GM23338 (cell line): Measurements from ENCODE around the gene EXOC3. TPM values are rescaled to one million over a fixed set of nuclear protein-coding genes. Genes with fewer than 3 reads are reported as not detected.

Experiments
- ATAC-seq: fragments of 200-7000 bp; cut with Tn5 transposase; 3 replicates; pipeline ENCODE4 v1.9.1; 2020
- DNase-seq: peaks from one replicate; pipeline ENCODE4 v3.0.0-alpha.2; 2015; ENCODE audit warnings: low spot score
- H2AFZ ChIP-seq: fragments of 200-600 bp; sonication (generic); 2 replicates; pipeline ENCODE4 v1.8.0; 2016; ENCODE audit warnings: antibody characterized with exemption, mild to moderate bottlenecking, moderate library complexity
- H3F3A ChIP-seq: fragments of 200-600 bp; sonication (generic); replicated peaks from 2 replicates; pipeline ENCODE4 v1.8.0; 2017; ENCODE audit warnings: antibody characterized with exemption, mixed run types, low read depth
- H3K27ac ChIP-seq: fragments of 200-600 bp; sonication (generic); 2 replicates; pipeline ENCODE4 v1.6.1; 2016; ENCODE audit warnings: low read depth
- H3K27me3 ChIP-seq: fragments of 200-600 bp; sonication (generic); 2 replicates; pipeline ENCODE4 v1.8.0; 2016; ENCODE audit warnings: mild to moderate bottlenecking, mixed run types, moderate library complexity; ENCODE audit not compliant: insufficient read depth
- H3K36me3 ChIP-seq: fragments of 200-600 bp; sonication (generic); 2 replicates; pipeline ENCODE4 v1.8.0; 2016; ENCODE audit warnings: mild to moderate bottlenecking; ENCODE audit not compliant: insufficient read depth
- H3K4me1 ChIP-seq: fragments of 200-600 bp; sonication (generic); 2 replicates; pipeline ENCODE4 v1.8.0; 2016; ENCODE audit warnings: mild to moderate bottlenecking, moderate library complexity; ENCODE audit not compliant: insufficient read depth
- H3K4me2 ChIP-seq: fragments of 200-600 bp; sonication (generic); 2 replicates; pipeline ENCODE4 v1.7.1; 2017; ENCODE audit warnings: mixed run types
- H3K4me3 ChIP-seq: fragments of 200-600 bp; sonication (generic); 2 replicates; pipeline ENCODE4 v1.6.1; 2016; ENCODE audit warnings: mixed run types
- H3K79me2 ChIP-seq: fragments of 200-600 bp; sonication (generic); replicated peaks from 2 replicates; pipeline ENCODE4 v1.8.0; 2017; ENCODE audit warnings: mild to moderate bottlenecking; ENCODE audit not compliant: insufficient read depth
- H3K9me2 ChIP-seq: fragments of 200-600 bp; sonication (generic); 2 replicates; pipeline ENCODE4 v1.8.0; 2017; ENCODE audit not compliant: insufficient read depth
- H4K20me1 ChIP-seq: fragments of 200-600 bp; sonication (generic); replicated peaks from 2 replicates; pipeline ENCODE4 v1.8.0; 2017; ENCODE audit warnings: mild to moderate bottlenecking; ENCODE audit not compliant: insufficient read depth
- H3K27ac Mint-ChIP-seq: 2 replicates; pipeline ENCODE4 v1.8.0; 2020; ENCODE audit warnings: inconsistent platforms, mild to moderate bottlenecking, moderate library complexity, mixed read lengths
- H3K27me3 Mint-ChIP-seq: 3 replicates; pipeline ENCODE4 v1.8.0; 2022; ENCODE audit warnings: low read depth, mild to moderate bottlenecking, moderate library complexity, mixed read lengths, inconsistent platforms; ENCODE audit not compliant: insufficient read depth, poor library complexity
- H3K36me3 Mint-ChIP-seq: 3 replicates; pipeline ENCODE4 v1.8.0; 2021; ENCODE audit warnings: low read depth, mild to moderate bottlenecking, inconsistent platforms, moderate library complexity, mixed read lengths
- H3K4me1 Mint-ChIP-seq: 3 replicates; pipeline ENCODE4 v1.8.0; 2020; ENCODE audit warnings: mild to moderate bottlenecking, inconsistent platforms, mixed read lengths
- H3K4me3 Mint-ChIP-seq: 3 replicates; pipeline ENCODE4 v1.8.0; 2021; ENCODE audit warnings: moderate library complexity, mild to moderate bottlenecking, inconsistent platforms, mixed read lengths
- H3K9me3 Mint-ChIP-seq: 3 replicates; pipeline ENCODE4 v1.8.0; 2020; ENCODE audit warnings: moderate library complexity, mild to moderate bottlenecking, inconsistent platforms, mixed read lengths
- CREB1 ChIP-seq: fragments of 250-450 bp; sonication (Bioruptor Pico); IDR thresholded peaks from 2 replicates; pipeline ENCODE4 v1.5.0; 2020; ENCODE audit warnings: low read depth, mild to moderate bottlenecking, moderate library complexity
- CTCF ChIP-seq, 2 experiments: fragments of 200-600 bp in 1 of 2; sonication (generic) in 1 of 2; conservative IDR thresholded peaks; 2 replicates each; pipeline versions ENCODE4 v1.5.1 to v1.6.1; 2016 to 2017; ENCODE audit warnings: antibody characterized with exemption in 2 of 2, low read depth in 2 of 2, mild to moderate bottlenecking in 2 of 2, moderate library complexity in 1 of 2
- ETS1 ChIP-seq: IDR thresholded peaks from 2 replicates; pipeline ENCODE4 v1.6.1; 2016; ENCODE audit warnings: antibody characterized with exemption
- JUNB ChIP-seq: IDR thresholded peaks from one replicate; pipeline ENCODE4 v1.6.1; 2016; ENCODE audit warnings: antibody characterized with exemption; ENCODE audit not compliant: unreplicated experiment
- NANOG ChIP-seq: IDR thresholded peaks from 2 replicates; pipeline ENCODE4 v1.6.1; 2016; ENCODE audit warnings: antibody characterized with exemption, borderline replicate concordance
- POLR2AphosphoS5 ChIP-seq: IDR thresholded peaks from 2 replicates; pipeline ENCODE4 v1.6.1; 2016; ENCODE audit warnings: antibody characterized with exemption, low read depth
- ZNF114 ChIP-seq: fragments of 250-450 bp; sonication (Bioruptor Pico); IDR thresholded peaks from 2 replicates; pipeline ENCODE4 v1.5.0; 2020; ENCODE audit warnings: mild to moderate bottlenecking, moderate library complexity
- ZNF331 ChIP-seq: fragments of 250-450 bp; sonication (Bioruptor Pico); IDR thresholded peaks from 2 replicates; pipeline ENCODE4 v1.5.0; 2020; ENCODE audit warnings: low read depth, mild to moderate bottlenecking, moderate library complexity
- polyA plus RNA-seq: library from polyadenylated mRNA; unstranded; fragments of >200 nt; fragmentation: Nextera tagmentation; extraction: Ambion mirVana; gene quantifications from 2 replicates; pipeline ENCODE4 v1.2.1, GENCODE V29; 2016
- total RNA-seq: library from RNA; depleted of rRNA; stranded (reverse); fragments of >200 nt; shearing (Covaris generic); gene quantifications from 2 replicates; pipeline ENCODE4 v1.2.3, GENCODE V29; 2014

The EXOC3 gene
- total and polyA plus RNA-seq, 2 experiments from 2014 or later: 13.4 to 31.6 TPM

- no peak for DNase-seq
Measured at GRCh38 chr5:423233-423565, 19.8 kb upstream of the EXOC3 start.

DNA sequence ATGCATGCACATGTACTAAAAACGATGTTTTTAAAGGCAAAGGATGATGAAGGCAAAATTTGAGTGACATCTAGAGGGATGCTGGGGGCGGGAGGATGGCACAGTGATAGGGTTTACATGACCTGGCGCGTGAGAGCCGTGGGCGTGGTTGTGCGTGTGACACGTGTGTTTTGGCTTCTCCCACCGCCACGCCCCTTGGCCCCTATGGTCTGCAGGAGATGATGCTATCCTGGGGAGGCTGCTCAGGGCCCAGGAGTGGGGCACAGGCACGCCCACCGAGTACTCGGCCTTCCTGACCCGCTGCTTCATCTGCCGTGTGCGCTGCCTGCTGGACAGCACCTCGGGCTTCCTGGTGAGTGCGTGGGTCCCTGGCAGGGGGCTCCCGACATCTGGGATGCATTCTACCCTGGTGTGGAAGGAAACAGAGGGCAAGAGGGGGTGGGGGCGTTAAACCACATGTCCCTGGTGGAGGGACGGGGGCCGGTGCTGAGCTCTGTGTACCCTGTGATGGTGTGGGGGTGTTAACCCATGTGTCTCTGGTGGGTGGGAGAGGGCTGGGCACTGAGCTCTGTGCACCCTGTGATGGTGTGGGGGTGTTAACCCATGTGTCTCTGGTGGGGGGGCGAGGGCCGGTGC lies 19.2 kb upstream of the EXOC3 start:
- ATAC-seq (no peak), DNase-seq (no peak)
- no peaks in the 10 kb centered on the region for H3K27me3 ChIP-seq
- H3K36me3 ChIP-seq: no peaks in the 10 kb centered on the region
- no peak for TF ChIP-seq CTCF (conservative IDR thresholded peaks at IDR 0.05; ENCODE audit: low read depth in 2 of 2)
- TF ChIP-seq NANOG: no peak
- Mint-ChIP-seq H3K36me3 (no peaks in the 10 kb centered on the region), H3K27ac (no peak overlapping the region), H3K27me3 (peaks cover 7% of the 10 kb centered on the region), H3K4me3 (no peak overlapping the region), H3K4me1 (0 out of 3 replicates have a peak, but pooled peaks cover 4% of the 10 kb centered on the region), H3K9me3 (no peaks in the 10 kb centered on the region)
- no peak overlapping the region for H3K4me3 ChIP-seq
- no peak overlapping the region for H2AFZ ChIP-seq
- H3K4me2 ChIP-seq: no peak overlapping the region
- no peak overlapping the region for H3K27ac ChIP-seq
- peaks cover 8% of the 10 kb centered on the region for H3K9me2 ChIP-seq
- H3K79me2 ChIP-seq: no peaks in the 10 kb centered on the region
- H4K20me1 ChIP-seq: no peaks in the 10 kb centered on the region
- no peaks in the 10 kb centered on the region for H3K4me1 ChIP-seq
- H3F3A ChIP-seq: no peaks in the 10 kb centered on the region

More at GRCh38 chr5:423233-423565, 19.8 kb upstream of the EXOC3 start:
- peaks cover 8% of the 10 kb centered on the region for H3K9me2 ChIP-seq
- ATAC-seq: no peak
- H3K27ac Mint-ChIP-seq: no peak overlapping the region
- no peaks in the 10 kb centered on the region for H3K9me3 Mint-ChIP-seq
- no peak overlapping the region for H3K4me2 ChIP-seq
- no peaks in the 10 kb centered on the region for H3K36me3 Mint-ChIP-seq
- TF ChIP-seq ZNF331 (CRISPR knock-in tag): no peak
- TF ChIP-seq NANOG: no peak
- TF ChIP-seq CTCF (conservative IDR thresholded peaks at IDR 0.05; ENCODE audit: low read depth in 2 of 2): no peak
- no peak for TF ChIP-seq ETS1
- no peak for TF ChIP-seq POLR2AphosphoS5
- no peak for TF ChIP-seq CREB1 (CRISPR knock-in tag)
- TF ChIP-seq ZNF114 (CRISPR knock-in tag): no peak
- no peak for TF ChIP-seq JUNB
- H3K4me3 ChIP-seq: no peak overlapping the region
- H3K4me1 Mint-ChIP-seq: 0 out of 3 replicates have a peak, but pooled peaks cover 4% of the 10 kb centered on the region
- no peak overlapping the region for H2AFZ ChIP-seq
- H4K20me1 ChIP-seq: no peaks in the 10 kb centered on the region
- H3K79me2 ChIP-seq: no peaks in the 10 kb centered on the region
- no peak overlapping the region for H3K27ac ChIP-seq
- H3F3A ChIP-seq: no peaks in the 10 kb centered on the region
- peaks cover 7% of the 10 kb centered on the region for H3K27me3 Mint-ChIP-seq
- H3K4me3 Mint-ChIP-seq: no peak overlapping the region
- no peaks in the 10 kb centered on the region for H3K27me3 ChIP-seq
- no peaks in the 10 kb centered on the region for H3K4me1 ChIP-seq
- no peaks in the 10 kb centered on the region for H3K36me3 ChIP-seq
